Endothelial cell of umbilical vein (primary cell): ENCODE measurements around the gene RUNDC3A. TPM values are rescaled to one million over a fixed set of nuclear protein-coding genes. Genes with fewer than 3 reads are reported as not detected.
"Not testable (repeated sequence)": the region's sequence is repeated elsewhere in the genome, so short reads cannot be mapped to it uniquely, and the experiment has no call there.

Source experiments
- BruUV-seq: library from RNA; stranded (reverse); fragments of 400-500 nt; replicated peaks from 2 replicates; lab custom pipeline; 2021; lab: Mats Ljungman, UMichigan
- CTCF ChIA-PET: fragments of 300-600, 350-600 bp; sonication (Branson Sonifier 250); formaldehyde crosslinking; loops from one replicate; lab custom pipeline; 2021; ENCODE audit warnings: antibody characterized with exemption, inconsistent platforms; lab: Charles Lee
- POLR2A ChIA-PET: fragments of 300-600, 350-600 bp; sonication (Branson Sonifier 250); formaldehyde crosslinking; loops from one replicate; lab custom pipeline; 2021; ENCODE audit warnings: antibody characterized with exemption, inconsistent platforms; lab: Charles Lee
- DNase-seq: peaks from one replicate; pipeline ENCODE4 v3.0.0-alpha.2; 2011; ENCODE audit warnings: low read depth, low spot score
- FAIRE-seq: peaks from 2 replicates; lab custom pipeline; 2011; peaks lifted over from hg19 to GRCh38; lab: Jason Lieb, UNC
- H2AFZ ChIP-seq: 2 replicates; pipeline ENCODE4 v1.6.0; 2012; ENCODE audit warnings: low read depth, low read length, control low read depth, inconsistent platforms
- H3K27ac ChIP-seq: 2 replicates; pipeline ENCODE4 v1.5.1; 2011; ENCODE audit warnings: low read depth, mild to moderate bottlenecking, control low read depth, low read length, moderate library complexity; ENCODE audit not compliant: insufficient read depth
- H3K27me3 ChIP-seq, 2 experiments: 2 replicates each; pipeline versions ENCODE4 v1.6.0 to v1.6.1; 2011; ENCODE audit warnings: low read length in 2 of 2, mixed read lengths in 1 of 2; ENCODE audit not compliant: control insufficient read depth in 2 of 2, insufficient read depth in 2 of 2
- H3K36me3 ChIP-seq, 2 experiments: 2 replicates in 1 of 2; 3 replicates in 1 of 2; pipeline ENCODE4 v1.5.1; 2011; ENCODE audit warnings: low read length in 2 of 2, mild to moderate bottlenecking in 1 of 2, moderate library complexity in 1 of 2; ENCODE audit not compliant: control insufficient read depth in 2 of 2, insufficient read depth in 2 of 2; ENCODE audit errors: extremely low read depth in 1 of 2
- H3K4me1 ChIP-seq: 3 replicates; pipeline ENCODE4 v1.5.1; 2011; ENCODE audit warnings: mild to moderate bottlenecking, low read length; ENCODE audit not compliant: control insufficient read depth, insufficient read depth; ENCODE audit errors: extremely low read depth
- H3K4me2 ChIP-seq: 2 replicates; pipeline ENCODE4 v1.6.1; 2011; ENCODE audit warnings: low read length, control low read depth, mixed read lengths; ENCODE audit not compliant: insufficient read depth
- H3K4me3 ChIP-seq, 3 experiments: fragments of 200-600 bp in 1 of 3; sonication (generic), shearing (Covaris generic) in 1 of 3; replicated peaks in 1 of 3; 2 replicates each; pipeline ENCODE4 v1.5.1; 2011 to 2016; ENCODE audit warnings: control low read depth in 3 of 3, low read length in 3 of 3, mild to moderate bottlenecking in 2 of 3, inconsistent platforms in 1 of 3, low read depth in 1 of 3, moderate library complexity in 1 of 3; ENCODE audit not compliant: insufficient read depth in 1 of 3
- H3K79me2 ChIP-seq: 2 replicates; pipeline ENCODE4 v1.6.0; 2012; ENCODE audit warnings: low read length, inconsistent platforms; ENCODE audit not compliant: control insufficient read depth, insufficient read depth
- H3K9ac ChIP-seq: replicated peaks from 2 replicates; pipeline ENCODE3; 2011; ENCODE audit warnings: low read length, control low read depth; ENCODE audit not compliant: insufficient read depth; ENCODE audit errors: extremely low read depth
- H3K9me1 ChIP-seq: replicated peaks from 3 replicates; pipeline ENCODE4 v1.6.0; 2011; ENCODE audit warnings: mild to moderate bottlenecking, low read length; ENCODE audit not compliant: control insufficient read depth, insufficient read depth; ENCODE audit errors: extremely low read depth
- H3K9me3 ChIP-seq: replicated peaks from 2 replicates; pipeline ENCODE4 v1.5.1; 2012; ENCODE audit warnings: low read length, inconsistent platforms; ENCODE audit not compliant: control insufficient read depth, insufficient read depth
- H4K20me1 ChIP-seq: replicated peaks from 2 replicates; pipeline ENCODE3; 2011; ENCODE audit warnings: mild to moderate bottlenecking, low read length; ENCODE audit not compliant: control insufficient read depth, insufficient read depth; ENCODE audit errors: extremely low read depth
- EZH2 ChIP-seq: IDR thresholded peaks from 2 replicates; pipeline ENCODE4 v1.6.1; 2012; ENCODE audit warnings: borderline replicate concordance, low read depth, mild to moderate bottlenecking, moderate library complexity, low read length, inconsistent platforms; ENCODE audit not compliant: severe bottlenecking
- JUN ChIP-seq: IDR thresholded peaks from 2 replicates; pipeline ENCODE4 v1.6.1; 2011; ENCODE audit warnings: borderline replicate concordance, low read depth; ENCODE audit not compliant: insufficient read length, insufficient read depth
- MAX ChIP-seq: IDR thresholded peaks from 2 replicates; pipeline ENCODE4 v1.6.1; 2011; ENCODE audit not compliant: insufficient read depth, insufficient read length
- MYC ChIP-seq: IDR thresholded peaks from one replicate; pipeline ENCODE4 v1.6.1; 2011; ENCODE audit warnings: mild to moderate bottlenecking, low read depth, low read length
- POLR2AphosphoS5 ChIP-seq: IDR thresholded peaks from 2 replicates; pipeline ENCODE4 v1.6.1; 2012; ENCODE audit warnings: low read depth, mild to moderate bottlenecking, control low read depth, low read length, moderate library complexity; ENCODE audit not compliant: insufficient read depth
- dilution Hi-C: fragments of 300-500 bp; cut with MboI; formaldehyde crosslinking; loops from one replicate; pipeline ENCODE4 v1.15.0; 2019; ENCODE audit warnings: low sequenced_read_pairs; ENCODE audit not compliant: extremely low pct_ligation_motif_present
- intact Hi-C: fragments of 100-400 bp; cut with micrococcal nuclease; formaldehyde crosslinking; loops from one replicate; pipeline ENCODE4 v1.10.0; 2022
- polyA plus RNA-seq, 4 experiments: library from polyadenylated mRNA; depleted of rRNA in 3 of 4; stranded (reverse) in 3 of 4; unstranded in 1 of 4; fragments of >200 nt; gene quantifications; 2 replicates each; pipeline versions ENCODE4 v1.2.1 to v1.2.3, GENCODE V29; 2011 to 2012; ENCODE audit warnings: missing spikeins in 1 of 4
- total RNA-seq: library from RNA; stranded (reverse); gene quantifications from 2 replicates; pipeline ENCODE4 v1.2.3, GENCODE V29; 2021

Gene RUNDC3A
- total and polyA plus RNA-seq, 2 donors (not counting 3 experiments of a cell fraction or from before 2014, with no cell fraction given), result 0.12 TPM; not detected in 1

GRCh38 chr17:44346064-44346844 lies 37.9 kb downstream of the RUNDC3A start:
- no peak for FAIRE-seq

GRCh38 chr17:44347206-44348055 lies 39.0 kb downstream of the RUNDC3A start:
- BruUV-seq, H3K79me2 ChIP-seq, H3K9me1 ChIP-seq, POLR2A ChIA-PET, H3K9me3 ChIP-seq, H3K4me1 ChIP-seq, H3K4me2 ChIP-seq, FAIRE-seq, H4K20me1 ChIP-seq, dilution Hi-C loops, H2AFZ ChIP-seq, H3K4me3 ChIP-seq, intact Hi-C loops, H3K9ac ChIP-seq, DNase-seq, H3K27ac ChIP-seq, H3K27me3 ChIP-seq: not testable (repeated sequence)
- peaks cover 6 to 33% of the 10 kb centered on the region in 2 experiments for H3K36me3 ChIP-seq
- CTCF ChIA-PET, result interaction anchor here (0.6 to 1.6 kb wide), 4 partner anchors 8 to 137 kb away, joined by 3 to 7 read pairs (median 4); partner anchors contain the start of gene FAM171A2

More at GRCh38 chr17:44346064-44346844, 37.9 kb downstream of the RUNDC3A start:
- Histone ChIP-seq H2AFZ (no peak overlapping the region), H3K9me3 (no peaks in the 10 kb centered on the region), H3K9ac (no peak overlapping the region), H3K4me2 (peak overlapping the region; percentile 60), H3K79me2 (peaks cover 2% of the 10 kb centered on the region), H4K20me1 (no peaks in the 10 kb centered on the region), H3K4me3 (peak overlapping the region in 2 of 3 experiments; percentile 62 to 70), H3K36me3 (peaks cover 6 to 21% of the 10 kb centered on the region in 2 experiments), H3K9me1 (no peaks in the 10 kb centered on the region), H3K4me1 (no peaks in the 10 kb centered on the region), H3K27me3 (no peaks in the 10 kb centered on the region), H3K27ac (no peak overlapping the region)
- intact Hi-C loops (no loop called here), dilution Hi-C loops (no loop called here)
- ChIA-PET POLR2A (interaction anchor here (0.7 to 1.6 kb wide), 2 partner anchors 125 to 142 kb away, joined by 3 to 4 read pairs; no protein-coding TSS in a partner anchor), CTCF (interaction anchor here (0.6 to 3.2 kb wide), 19 partner anchors 7 to 402 kb away, joined by 3 to 37 read pairs (median 6); partner anchors contain the start of genes FAM171A2 and TMUB2)
- TF ChIP-seq MYC (no peak), JUN (no peak), EZH2 (no peak), MAX (no peak), POLR2AphosphoS5 (no peak)
- BruUV-seq, result no TSS peak
- no peak for DNase-seq
